Right lobe of liver (tissue), 6 donors: ENCODE results near the gene FAM163A. TPM values are rescaled to one million over a fixed set of nuclear protein-coding genes. Genes with fewer than 3 reads are reported as not detected.

ENCODE experiments used
- ATAC-seq, 4 donors: fragments of 200-7000 bp; cut with Tn5 transposase; one replicate each; pipeline ENCODE4 v1.9.1; 2020; ENCODE audit warnings: mild to moderate bottlenecking in 4 of 4, moderate library complexity in 4 of 4
- DNase-seq, 3 donors: peaks; one replicate each; pipeline ENCODE4 v3.0.0-alpha.2; 2020
- H3K27ac ChIP-seq, 3 donors: fragments of 200-600 bp; one replicate each; pipeline ENCODE4 v1.8.0; 2022
- H3K27me3 ChIP-seq, 2 donors: fragments of 200-600 bp; one replicate each; pipeline ENCODE4 v1.8.0; 2022
- H3K36me3 ChIP-seq, 4 donors: fragments of 200-600 bp; sonication (generic) in 1 of 4; one replicate each; pipeline versions ENCODE4 v1.5.1 to v1.8.0; 2017 to 2022; ENCODE audit warnings: control low read depth in 1 of 4
- H3K4me1 ChIP-seq, 4 donors: fragments of 200-600 bp; sonication (generic) in 1 of 4; one replicate each; pipeline versions ENCODE4 v1.5.1 to v1.8.0; 2017 to 2022; ENCODE audit warnings: control low read depth in 1 of 4
- H3K4me3 ChIP-seq, 3 donors: fragments of 200-600 bp; one replicate each; pipeline ENCODE4 v1.8.0; 2022
- H3K9me3 ChIP-seq, 4 donors: fragments of 200-600 bp; sonication (generic) in 1 of 4; one replicate each; pipeline versions ENCODE4 v1.5.1 to v1.8.0; 2017 to 2022; ENCODE audit warnings: control low read depth in 1 of 4
- CTCF ChIP-seq, 4 donors: fragments of 200-600 bp in 3 of 4; fragments of 450-650 bp in 1 of 4; IDR thresholded peaks; one replicate each; pipeline versions ENCODE4 v1.5.1 to v1.8.0; 2016 to 2022; ENCODE audit warnings: antibody characterized with exemption in 4 of 4, mild to moderate bottlenecking in 2 of 4
- POLR2A ChIP-seq: fragments of 450-650 bp; IDR thresholded peaks from one replicate; pipeline ENCODE4 v1.6.1; 2017; ENCODE audit warnings: antibody characterized with exemption, mild to moderate bottlenecking
- WGBS: methylation state at CpG from one replicate; pipeline ENCODE4 v1.1.6; 2018; ENCODE audit warnings: low coverage, low lambda C conversion rate; ENCODE audit not compliant: insufficient coverage; ENCODE audit errors: missing lambda C conversion rate; 5-methylcytosine and 5-hydroxymethylcytosine counted together
- intact Hi-C, 2 donors: fragments of 100-400 bp; cut with DNase I; formaldehyde crosslinking; loops; one replicate each; pipeline versions ENCODE4 v1.11.2 to v1.14.1; 2022
- total RNA-seq, 6 experiments: library from RNA; depleted of rRNA in 2 of 6; stranded (reverse); fragments of >200 nt in 2 of 6; fragmentation: NEBNext Ultra II Directional in 3 of 6; extraction: Animal tissue kit (Norgen Biotek cat#: 25700) in 3 of 6; gene quantifications; one replicate each; pipeline versions ENCODE4 v1.1.0 to v1.2.4, GENCODE V29; 2016 to 2023
- donor health status: DM: no; HTN: yes; CAD: no.
- donor health status: DM: no; HTN: no; CAD: no.
- donor health status: DM: no; HTN: no; CAD: no.
- donor health status: DM: no; HTN: yes; CAD: no.
- donor health status: DM: no; HTN: yes; CAD: no.

Gene FAM163A
- total RNA-seq, 6 experiments from 2014 or later = 0.07 to 0.12 (median 0.12) TPM; not detected in 3

GRCh38 chr1:179856296-179856695, 113.2 kb downstream of the FAM163A start:
- TF ChIP-seq CTCF (IDR thresholded peaks at IDR 0.05) (no peak), POLR2A (no peak)
- Histone ChIP-seq H3K36me3 (peaks cover 0 to 39% (median 13%) of the 10 kb centered on the region in 4 donors), H3K9me3 (no peaks in the 10 kb centered on the region), H3K4me1 (no peaks in the 10 kb centered on the region), H3K4me3 (no peak overlapping the region), H3K27me3 (no peaks in the 10 kb centered on the region), H3K27ac (no peak overlapping the region)
- DNase-seq = no peak
- intact Hi-C loops = no loop called here
- ATAC-seq = no peak
- WGBS = 75% methylated on average over 1 of the region's 2 CpGs

- peaks cover 0 to 33% (median 12%) of the 10 kb centered on the region in 4 donors for H3K36me3 ChIP-seq
- no peaks in the 10 kb centered on the region for H3K9me3 ChIP-seq
- intact Hi-C loops = no loop called here
- H3K27ac ChIP-seq = no peak overlapping the region
- no peaks in the 10 kb centered on the region for H3K4me1 ChIP-seq
- WGBS = 92% methylated on average over 4 of the region's 4 CpGs
- ATAC-seq (no peak), DNase-seq (no peak)
- TF ChIP-seq CTCF (IDR thresholded peaks at IDR 0.05) (no peak), POLR2A (no peak)
- no peak overlapping the region for H3K4me3 ChIP-seq
- H3K27me3 ChIP-seq = no peaks in the 10 kb centered on the region
Observed at GRCh38 chr1:179857009-179857408, 113.9 kb downstream of the FAM163A start.

GRCh38 chr1:179860652-179861051, 117.6 kb downstream of the FAM163A start:
- Histone ChIP-seq H3K27ac (no peak overlapping the region), H3K36me3 (peaks cover 0 to 48% (median 20%) of the 10 kb centered on the region in 4 donors), H3K9me3 (no peaks in the 10 kb centered on the region), H3K4me3 (no peak overlapping the region), H3K27me3 (no peaks in the 10 kb centered on the region), H3K4me1 (no peaks in the 10 kb centered on the region)
- 82% methylated on average over 3 of the region's 3 CpGs for WGBS
- TF ChIP-seq CTCF (IDR thresholded peaks at IDR 0.05) = no peak
- TF ChIP-seq POLR2A = no peak
- intact Hi-C loops = no loop called here
- no peak for DNase-seq
- ATAC-seq = no peak

GRCh38 chr1:179865377-179865776, 122.3 kb downstream of the FAM163A start:
- DNase-seq = no peak
- Histone ChIP-seq H3K36me3 (peaks cover 0 to 59% (median 32%) of the 10 kb centered on the region in 4 donors), H3K27me3 (no peaks in the 10 kb centered on the region), H3K27ac (no peak overlapping the region), H3K4me3 (no peak overlapping the region), H3K9me3 (no peaks in the 10 kb centered on the region), H3K4me1 (no peaks in the 10 kb centered on the region)
- intact Hi-C loops = no loop called here
- TF ChIP-seq POLR2A (no peak), CTCF (IDR thresholded peaks at IDR 0.05) (no peak)
- 90% methylated on average over 2 of the region's 6 CpGs for WGBS
- ATAC-seq = no peak

Other genes with a start within 250 kb of the FAM163A start
- gene NPHS2, start 167.3 kb upstream of the FAM163A start, total RNA-seq = not detected
- not detected for gene TDRD5, start 151.5 kb upstream of the FAM163A start, total RNA-seq
- gene TOR1AIP2, start 134.5 kb downstream of the FAM163A start, total RNA-seq = 100 to 1,000 TPM in 2 of 6 experiments, 10 to 100 TPM in 4; 73.3 to 140 (median 90.4) TPM
- 10 to 100 TPM; 18.0 to 31.2 (median 23.0) TPM for gene TOR1AIP1, start 139.0 kb downstream of the FAM163A start, total RNA-seq
- gene CEP350, start 211.5 kb downstream of the FAM163A start, total RNA-seq = 10 to 100 TPM; 15.6 to 24.6 (median 21.3) TPM